Measurements from ENCODE around the gene PSG5. TPM values are rescaled to one million over a fixed set of nuclear protein-coding genes. Genes with fewer than 3 reads are reported as not detected.
A peak's percentile ranks its signal among the peaks of the same experiment; 100 is the strongest.
"Not testable (repeated sequence)": the region's sequence is repeated elsewhere in the genome, so short reads cannot be mapped to it uniquely, and the experiment has no call there.

Gene PSG5
- total RNA-seq, 4 donors from 2014 or later = not detected

GRCh38 chr19:43148233-43148632 is 38.1 kb downstream of the PSG5 start:
- Histone ChIP-seq H3K4me3 (replicated peaks in 1 of 3) (no peak overlapping the region), H3K9me3 (no peaks in the 10 kb centered on the region), H3K27ac (no peak overlapping the region), H3K4me1 (no peaks in the 10 kb centered on the region), H3K36me3 (no peaks in the 10 kb centered on the region), H3K27me3 (no peaks in the 10 kb centered on the region)
- TF ChIP-seq POLR2A (IDR thresholded peaks at IDR 0.05) (no peak), CTCF (IDR thresholded peaks at IDR 0.05) (no peak)
- intact Hi-C loops (cut with DNase I) = no loop called here
- DNase-seq = no peak
- 55 to 77% methylated on average over 1 of the region's 1 CpG for WGBS, 2 donors

GRCh38 chr19:43141763-43142162 is 44.6 kb downstream of the PSG5 start:
- 81% methylated on average over 1 of the region's 1 CpG for WGBS, 2 donors
- H3K27ac ChIP-seq; H3K4me3 ChIP-seq (replicated peaks in 1 of 3); intact Hi-C loops (cut with DNase I); H3K9me3 ChIP-seq; H3K4me1 ChIP-seq; DNase-seq; H3K36me3 ChIP-seq; H3K27me3 ChIP-seq: not testable (repeated sequence)

- no peaks in the 10 kb centered on the region for H3K36me3 ChIP-seq
- intact Hi-C loops (cut with DNase I) = no loop called here
- H3K4me3 ChIP-seq (replicated peaks in 1 of 3) = no peak overlapping the region
- no peaks in the 10 kb centered on the region for H3K27me3 ChIP-seq
- no peak for DNase-seq
- H3K9me3 ChIP-seq = no peaks in the 10 kb centered on the region
- no peak overlapping the region for H3K27ac ChIP-seq
- H3K4me1 ChIP-seq = no peaks in the 10 kb centered on the region
- 70 to 88% methylated on average over 5 of the region's 6 CpGs for WGBS, 2 donors
- no peak for TF ChIP-seq POLR2A (IDR thresholded peaks at IDR 0.05)
- TF ChIP-seq CTCF (IDR thresholded peaks at IDR 0.05) = no peak
These were observed 53.6 kb downstream of the PSG5 start for GRCh38 chr19:43132696-43133095.

GRCh38 chr19:43131281-43131842 is 55.0 kb downstream of the PSG5 start:
- H3K36me3 ChIP-seq; H3K4me1 ChIP-seq; intact Hi-C loops (cut with DNase I); H3K9me3 ChIP-seq; H3K4me3 ChIP-seq (replicated peaks in 1 of 3); H3K27me3 ChIP-seq; H3K27ac ChIP-seq: not testable (repeated sequence)
- 44 to 66% methylated on average over 8 of the region's 8 CpGs for WGBS, 2 donors
- DNase-seq = peak; percentile 5 to 44

- DNase-seq; intact Hi-C loops (cut with DNase I); H3K9me3 ChIP-seq; H3K4me3 ChIP-seq (replicated peaks in 1 of 3); H3K27ac ChIP-seq; H3K36me3 ChIP-seq; H3K4me1 ChIP-seq; H3K27me3 ChIP-seq: not testable (repeated sequence)
- 76 to 78% methylated on average over 7 of the region's 7 CpGs for WGBS, 2 donors
These were observed 57.1 kb downstream of the PSG5 start for GRCh38 chr19:43129197-43129596.

GRCh38 chr19:43127336-43127735 is 59.0 kb downstream of the PSG5 start:
- H3K27me3 ChIP-seq; H3K9me3 ChIP-seq; H3K4me1 ChIP-seq; H3K4me3 ChIP-seq (replicated peaks in 1 of 3); DNase-seq; intact Hi-C loops (cut with DNase I); H3K36me3 ChIP-seq; H3K27ac ChIP-seq: not testable (repeated sequence)
- 65 to 69% methylated on average over 3 of the region's 3 CpGs for WGBS, 2 donors

GRCh38 chr19:43126720-43127119 is 59.6 kb downstream of the PSG5 start:
- no peak overlapping the region for H3K27ac ChIP-seq
- no peak for TF ChIP-seq POLR2A (IDR thresholded peaks at IDR 0.05)
- no peak for TF ChIP-seq CTCF (IDR thresholded peaks at IDR 0.05)

More at GRCh38 chr19:43126720-43127119, 59.6 kb downstream of the PSG5 start:
- H3K27me3 ChIP-seq = no peaks in the 10 kb centered on the region
- 83 to 86% methylated on average over 4 of the region's 4 CpGs for WGBS, 2 donors
- DNase-seq = no peak
- no peaks in the 10 kb centered on the region for H3K9me3 ChIP-seq
- no peaks in the 10 kb centered on the region for H3K4me1 ChIP-seq
- no peak overlapping the region for H3K4me3 ChIP-seq (replicated peaks in 1 of 3)
- intact Hi-C loops (cut with DNase I) = no loop called here
- no peaks in the 10 kb centered on the region for H3K36me3 ChIP-seq
